CD4-positive, alpha-beta T cell (primary cell): Measurements from ENCODE around the gene WWC2. TPM values are rescaled to one million over a fixed set of nuclear protein-coding genes. Genes with fewer than 3 reads are reported as not detected.
"Not testable (repeated sequence)": the region's sequence is repeated elsewhere in the genome, so short reads cannot be mapped to it uniquely, and the experiment has no call there.

Source experiments
- ATAC-seq: fragments of 200-7000 bp; cut with Tn5 transposase; one replicate; pipeline ENCODE4 v1.10.0; 2022; ENCODE audit warnings: mild to moderate bottlenecking; ENCODE audit not compliant: poor library complexity
- CTCF ChIA-PET: fragments of 350-600 bp; sonication (Branson Sonifier 250); formaldehyde crosslinking; loops from one replicate; lab custom pipeline; 2021; ENCODE audit warnings: antibody characterized with exemption, inconsistent platforms; lab: Charles Lee
- POLR2A ChIA-PET: fragments of 350-600 bp; sonication (Branson Sonifier 250); formaldehyde crosslinking; loops from one replicate; lab custom pipeline; 2021; ENCODE audit warnings: antibody characterized with exemption, inconsistent platforms; lab: Charles Lee
- DNase-seq, 14 experiments: peaks; one replicate each; pipeline ENCODE4 v3.0.0-alpha.2; 2013 to 2020; ENCODE audit warnings: mixed read lengths in 2 of 14
- H3K27ac ChIP-seq, 2 donors: one replicate each; pipeline versions ENCODE4 v1.5.1 to v1.7.0; 2013; ENCODE audit warnings: low read length in 2 of 2, low read depth in 1 of 2, mild to moderate bottlenecking in 1 of 2
- H3K27me3 ChIP-seq, 2 experiments: 1 replicate in 1 of 2; 2 replicates in 1 of 2; pipeline versions ENCODE4 v1.6.1 to v1.7.0; 2013; ENCODE audit warnings: low read length in 2 of 2, control low read depth in 1 of 2, mild to moderate bottlenecking in 1 of 2, moderate library complexity in 1 of 2; ENCODE audit not compliant: insufficient read depth in 2 of 2, control insufficient read depth in 1 of 2
- H3K36me3 ChIP-seq: one replicate; pipeline ENCODE4 v1.6.1; 2013; ENCODE audit warnings: low read length, control low read depth; ENCODE audit not compliant: insufficient read depth
- H3K4me1 ChIP-seq: one replicate; pipeline ENCODE4 v1.6.1; 2013; ENCODE audit warnings: low read length, control low read depth; ENCODE audit not compliant: insufficient read depth
- H3K4me3 ChIP-seq: one replicate; pipeline ENCODE4 v1.5.1; 2013; ENCODE audit warnings: mild to moderate bottlenecking, low read length, moderate library complexity
- H3K9me3 ChIP-seq, 2 experiments: 1 replicate in 1 of 2; 2 replicates in 1 of 2; pipeline versions ENCODE4 v1.6.1 to v1.7.0; 2013; ENCODE audit warnings: low read length in 2 of 2, mild to moderate bottlenecking in 2 of 2, control low read depth in 1 of 2, moderate library complexity in 1 of 2; ENCODE audit not compliant: control insufficient read depth in 1 of 2, insufficient read depth in 1 of 2
- H3K27ac Mint-ChIP-seq: one replicate; pipeline ENCODE4 v1.8.0; 2020; ENCODE audit warnings: mixed read lengths
- H3K27me3 Mint-ChIP-seq: one replicate; pipeline ENCODE4 v1.8.0; 2021; ENCODE audit warnings: mixed read lengths
- H3K36me3 Mint-ChIP-seq: one replicate; pipeline ENCODE4 v1.8.0; 2021; ENCODE audit warnings: low read depth, mixed read lengths
- H3K4me1 Mint-ChIP-seq: one replicate; pipeline ENCODE4 v1.8.0; 2021; ENCODE audit warnings: low read depth, mixed read lengths
- H3K4me3 Mint-ChIP-seq: one replicate; pipeline ENCODE4 v1.8.0; 2020; ENCODE audit warnings: mild to moderate bottlenecking, mixed read lengths
- H3K9me3 Mint-ChIP-seq: one replicate; pipeline ENCODE4 v1.8.0; 2020; ENCODE audit warnings: mixed read lengths
- intact Hi-C, 2 experiments: fragments of 100-400 bp; cut with DNase I in 1 of 2; cut with micrococcal nuclease in 1 of 2; formaldehyde crosslinking; loops; one replicate each; pipeline versions ENCODE4 v1.15.1 to v1.9.0; 2023 to 2025; cut with DNase I, micrococcal nuclease
- total RNA-seq, 174 experiments: library from RNA in 2 of 174; stranded (reverse) in 2 of 174; gene quantifications; one replicate each; pipeline ENCODE4 v1.2.3 and lab custom pipeline; 2021 to 2026
- TF ChIP-seq, protein P1 (sequence below): fragments of 200-600 bp; IDR thresholded peaks from one replicate; pipeline ENCODE4 v1.8.0; 2022; ENCODE audit warnings: antibody characterized with exemption, mild to moderate bottlenecking

WWC2 gene
- total RNA-seq, 2 experiments from 2014 or later = 4.1 to 4.9 TPM

GRCh38 chr4:183147196-183147595 lies 48.1 kb downstream of the WWC2 start:
- Mint-ChIP-seq H3K4me1 (peaks cover 12% of the 10 kb centered on the region), H3K4me3 (no peak overlapping the region), H3K27ac (no peak overlapping the region), H3K36me3 (no peaks in the 10 kb centered on the region), H3K9me3 (no peaks in the 10 kb centered on the region), H3K27me3 (no peaks in the 10 kb centered on the region)
- intact Hi-C loops = no loop called here
- Histone ChIP-seq H3K9me3 (no peaks in the 10 kb centered on the region), H3K4me3 (no peak overlapping the region), H3K27me3 (no peaks in the 10 kb centered on the region), H3K27ac (no peak overlapping the region), H3K4me1 (peaks cover 2% of the 10 kb centered on the region), H3K36me3 (no peaks in the 10 kb centered on the region)
- TF ChIP-seq, protein P1, sequence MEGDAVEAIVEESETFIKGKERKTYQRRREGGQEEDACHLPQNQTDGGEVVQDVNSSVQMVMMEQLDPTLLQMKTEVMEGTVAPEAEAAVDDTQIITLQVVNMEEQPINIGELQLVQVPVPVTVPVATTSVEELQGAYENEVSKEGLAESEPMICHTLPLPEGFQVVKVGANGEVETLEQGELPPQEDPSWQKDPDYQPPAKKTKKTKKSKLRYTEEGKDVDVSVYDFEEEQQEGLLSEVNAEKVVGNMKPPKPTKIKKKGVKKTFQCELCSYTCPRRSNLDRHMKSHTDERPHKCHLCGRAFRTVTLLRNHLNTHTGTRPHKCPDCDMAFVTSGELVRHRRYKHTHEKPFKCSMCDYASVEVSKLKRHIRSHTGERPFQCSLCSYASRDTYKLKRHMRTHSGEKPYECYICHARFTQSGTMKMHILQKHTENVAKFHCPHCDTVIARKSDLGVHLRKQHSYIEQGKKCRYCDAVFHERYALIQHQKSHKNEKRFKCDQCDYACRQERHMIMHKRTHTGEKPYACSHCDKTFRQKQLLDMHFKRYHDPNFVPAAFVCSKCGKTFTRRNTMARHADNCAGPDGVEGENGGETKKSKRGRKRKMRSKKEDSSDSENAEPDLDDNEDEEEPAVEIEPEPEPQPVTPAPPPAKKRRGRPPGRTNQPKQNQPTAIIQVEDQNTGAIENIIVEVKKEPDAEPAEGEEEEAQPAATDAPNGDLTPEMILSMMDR = no peak
- DNase-seq = no peak
- ATAC-seq = no peak
- ChIA-PET CTCF (interaction anchor here (0.5 kb wide), 1 partner anchor 120 kb away, joined by 3 read pairs; no protein-coding TSS in a partner anchor), POLR2A (no interaction called here)

DNA sequence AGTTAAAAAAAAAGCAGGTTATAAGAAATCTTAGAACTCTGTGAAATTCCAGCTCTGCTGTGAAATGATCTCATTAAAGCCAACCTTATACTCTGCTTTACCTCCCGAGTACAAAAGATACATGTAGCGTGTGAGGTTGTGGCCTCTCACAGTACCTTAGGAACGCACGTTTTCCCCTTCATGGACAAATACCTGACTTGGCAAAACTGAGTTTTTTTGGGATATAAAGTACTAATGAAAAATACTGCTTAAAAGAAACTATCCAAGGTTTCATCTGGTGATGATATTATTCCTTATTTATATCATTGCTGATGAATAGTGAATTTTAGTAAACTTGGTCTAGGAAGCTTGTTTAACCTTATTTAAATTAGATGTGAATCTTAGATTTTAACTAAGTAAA lies 48.9 kb downstream of the WWC2 start:
- POLR2A ChIA-PET = no interaction called here

GRCh38 chr4:183149616-183150539 lies 50.8 kb downstream of the WWC2 start:
- Histone ChIP-seq H3K9me3 (no peaks in the 10 kb centered on the region), H3K36me3 (no peaks in the 10 kb centered on the region), H3K27ac (no peak overlapping the region), H3K27me3 (no peaks in the 10 kb centered on the region), H3K4me1 (no peaks in the 10 kb centered on the region), H3K4me3 (no peak overlapping the region)
- no peak overlapping the region for H3K4me3 Mint-ChIP-seq
- POLR2A ChIA-PET = no interaction called here
- H3K36me3 Mint-ChIP-seq = no peaks in the 10 kb centered on the region
- intact Hi-C loops = no loop called here
- ATAC-seq (no peak), DNase-seq (no peak)
- no peak overlapping the region for H3K27ac Mint-ChIP-seq
- H3K4me1 Mint-ChIP-seq = peaks cover 9% of the 10 kb centered on the region
- no peaks in the 10 kb centered on the region for H3K9me3 Mint-ChIP-seq
- CTCF ChIA-PET = no interaction called here
- TF ChIP-seq, protein P1 = no peak
- no peaks in the 10 kb centered on the region for H3K27me3 Mint-ChIP-seq

More for the DNA sequence above, 48.9 kb downstream of the WWC2 start:
- Mint-ChIP-seq H3K4me3 (no peak overlapping the region), H3K9me3 (no peaks in the 10 kb centered on the region), H3K27ac (no peak overlapping the region), H3K4me1 (peaks cover 12% of the 10 kb centered on the region), H3K27me3 (no peaks in the 10 kb centered on the region), H3K36me3 (no peaks in the 10 kb centered on the region)
- no peak overlapping the region for H3K27ac ChIP-seq
- no peaks in the 10 kb centered on the region for H3K36me3 ChIP-seq
- DNase-seq (no peak), ATAC-seq (no peak)
- no peaks in the 10 kb centered on the region for H3K27me3 ChIP-seq
- no peaks in the 10 kb centered on the region for H3K4me1 ChIP-seq
- TF ChIP-seq, protein P1 = no peak
- intact Hi-C loops = no loop called here
- CTCF ChIA-PET = no interaction called here
- H3K9me3 ChIP-seq = no peaks in the 10 kb centered on the region
- no peak overlapping the region for H3K4me3 ChIP-seq

DNA sequence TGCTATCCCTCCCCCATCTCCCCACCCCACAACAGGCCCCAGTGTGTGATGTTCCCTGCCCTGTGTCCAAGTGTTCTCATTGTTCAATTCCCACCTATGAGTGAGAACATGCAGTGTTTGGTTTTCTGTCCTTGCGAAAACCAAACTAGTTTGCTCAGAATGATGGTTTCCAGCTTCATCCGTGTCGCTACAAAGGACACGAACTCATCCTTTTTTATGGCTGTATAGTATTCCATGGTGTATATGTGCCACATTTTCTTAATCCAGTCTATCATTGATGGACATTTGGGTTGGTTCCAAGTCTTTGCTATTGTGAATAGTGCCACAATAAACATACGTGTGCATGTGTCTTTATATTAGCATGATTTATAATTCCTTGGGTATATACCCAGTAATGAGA lies 51.6 kb downstream of the WWC2 start:
- POLR2A ChIA-PET, H3K4me3 Mint-ChIP-seq, H3K9me3 Mint-ChIP-seq, intact Hi-C loops, DNase-seq, ATAC-seq, CTCF ChIA-PET, H3K36me3 Mint-ChIP-seq, H3K27me3 Mint-ChIP-seq, H3K4me1 Mint-ChIP-seq, H3K9me3 ChIP-seq, H3K27ac ChIP-seq, H3K27ac Mint-ChIP-seq, H3K36me3 ChIP-seq, H3K4me1 ChIP-seq, H3K27me3 ChIP-seq, H3K4me3 ChIP-seq: not testable (repeated sequence)

GRCh38 chr4:183152232-183152631 lies 53.2 kb downstream of the WWC2 start:
- H3K27me3 Mint-ChIP-seq, H3K4me3 ChIP-seq, H3K27ac Mint-ChIP-seq, H3K27ac ChIP-seq, H3K27me3 ChIP-seq, H3K9me3 ChIP-seq, H3K9me3 Mint-ChIP-seq, intact Hi-C loops, POLR2A ChIA-PET, H3K4me1 ChIP-seq, H3K36me3 ChIP-seq, CTCF ChIA-PET, H3K36me3 Mint-ChIP-seq, H3K4me3 Mint-ChIP-seq, DNase-seq, ATAC-seq, H3K4me1 Mint-ChIP-seq: not testable (repeated sequence)
